K562 (cell line): ENCODE measurements around the gene NTN4.

Source experiments
- E2F8 ChIP-seq: fragments of 450-650 bp; IDR thresholded peaks from 2 replicates; pipeline ENCODE4 v1.7.1; 2018; ENCODE audit warnings: mild to moderate bottlenecking, low read depth; ENCODE audit not compliant: partially characterized antibody
- HMG20B ChIP-seq: fragments of 250-450 bp; sonication (Bioruptor Pico); IDR thresholded peaks from 2 replicates; pipeline ENCODE4 v1.5.0; 2021; ENCODE audit warnings: mild to moderate bottlenecking
- MEF2D ChIP-seq: conservative IDR thresholded peaks from 2 replicates; pipeline ENCODE4 v1.6.1; 2016; ENCODE audit warnings: low read depth, missing genetic modification characterization, missing compliant biosample characterization
- MXD1 ChIP-seq: fragments of 250-450 bp; sonication (Bioruptor Pico); IDR thresholded peaks from 2 replicates; pipeline ENCODE4 v1.8.0; 2021; ENCODE audit warnings: borderline replicate concordance, mild to moderate bottlenecking, moderate library complexity; ENCODE audit not compliant: poor library complexity, severe bottlenecking
- SRSF9 ChIP-seq: fragments of 200-400 bp; formaldehyde crosslinking; IDR thresholded peaks from 2 replicates; pipeline ENCODE4 v1.6.1; 2017; ENCODE audit warnings: low read depth, low read length, borderline replicate concordance
- YBX1 ChIP-seq: fragments of 450-650 bp; IDR thresholded peaks from 2 replicates; pipeline ENCODE4 v1.7.1; 2016; ENCODE audit warnings: mild to moderate bottlenecking
- ZBTB1 ChIP-seq: sonication (generic); formaldehyde crosslinking; IDR thresholded peaks from 2 replicates; pipeline ENCODE4 v1.8.1; 2023; ENCODE audit warnings: missing genetic modification reagents, low read depth, mild to moderate bottlenecking, borderline replicate concordance
- ZBTB2 ChIP-seq: fragments of 450-650 bp; IDR thresholded peaks from 2 replicates; pipeline ENCODE4 v1.6.1; 2016; ENCODE audit warnings: antibody characterized with exemption
- ZBTB34 ChIP-seq: fragments of 250-450 bp; sonication (Bioruptor Pico); IDR thresholded peaks from 2 replicates; pipeline ENCODE4 v1.8.0; 2021; ENCODE audit warnings: mild to moderate bottlenecking, moderate library complexity
- ZNF398 ChIP-seq: fragments of 250-450 bp; sonication (Bioruptor Pico); IDR thresholded peaks from 2 replicates; pipeline ENCODE4 v1.8.0; 2021; ENCODE audit warnings: moderate library complexity, mild to moderate bottlenecking, inconsistent platforms

- TF ChIP-seq ZBTB2 (no peak), MXD1 (CRISPR knock-in tag) (no peak), MEF2D (no peak), ZBTB1 (CRISPR knock-in tag) (no peak), SRSF9 (no peak), ZBTB34 (CRISPR knock-in tag) (no peak), ZNF398 (CRISPR knock-in tag) (no peak), E2F8 (no peak), YBX1 (no peak), HMG20B (no peak)
Observed at GRCh38 chr12:95836630-95837239, 46.2 kb upstream of the NTN4 start.
